Trophoblast cell (in vitro differentiated cells and primary cell): ENCODE results near the gene BCL2L1.

Source experiments
- DNase-seq, 2 donors: peaks; one replicate each; pipeline ENCODE4 v3.0.0-alpha.2; 2016
- H2AFZ ChIP-seq: 2 replicates; pipeline ENCODE4 v1.6.1; 2013; ENCODE audit warnings: low read length, moderate library complexity, mild to moderate bottlenecking; ENCODE audit not compliant: insufficient read depth, poor library complexity
- H2AK5ac ChIP-seq: 2 replicates; pipeline ENCODE4 v1.6.1; 2013; ENCODE audit warnings: mild to moderate bottlenecking, low read length
- H2BK120ac ChIP-seq: 2 replicates; pipeline ENCODE4 v1.6.1; 2013; ENCODE audit warnings: low read length, mild to moderate bottlenecking, moderate library complexity; ENCODE audit not compliant: insufficient read depth, poor library complexity
- H2BK12ac ChIP-seq: 2 replicates; pipeline ENCODE4 v1.6.1; 2013; ENCODE audit warnings: mild to moderate bottlenecking, low read length, moderate library complexity
- H2BK5ac ChIP-seq: 2 replicates; pipeline ENCODE4 v1.6.1; 2013; ENCODE audit warnings: low read length, low read depth, moderate library complexity, mild to moderate bottlenecking; ENCODE audit not compliant: poor library complexity
- H3K14ac ChIP-seq: 2 replicates; pipeline ENCODE4 v1.6.1; 2013; ENCODE audit warnings: mild to moderate bottlenecking, low read length
- H3K18ac ChIP-seq: 2 replicates; pipeline ENCODE4 v1.6.1; 2013; ENCODE audit warnings: mild to moderate bottlenecking, low read length
- H3K23ac ChIP-seq: 2 replicates; pipeline ENCODE4 v1.6.1; 2013; ENCODE audit warnings: low read length
- H3K27ac ChIP-seq: 2 replicates; pipeline ENCODE4 v1.5.1; 2013; ENCODE audit warnings: low read depth, mild to moderate bottlenecking, inconsistent platforms, low read length, moderate library complexity
- H3K27me3 ChIP-seq: 2 replicates; pipeline ENCODE4 v1.6.1; 2013; ENCODE audit warnings: inconsistent platforms, mild to moderate bottlenecking, low read length, moderate library complexity; ENCODE audit not compliant: insufficient read depth
- H3K36me3 ChIP-seq, 2 experiments: 1 replicate in 1 of 2; 2 replicates in 1 of 2; pipeline ENCODE4 v1.6.1; 2013; ENCODE audit warnings: low read length in 2 of 2, mild to moderate bottlenecking in 2 of 2, moderate library complexity in 1 of 2; ENCODE audit not compliant: insufficient read depth in 2 of 2, control insufficient read depth in 1 of 2
- H3K4ac ChIP-seq: 2 replicates; pipeline ENCODE4 v1.6.1; 2013; ENCODE audit warnings: low read depth, mild to moderate bottlenecking, low read length, moderate library complexity
- H3K4me1 ChIP-seq, 2 experiments: 1 replicate in 1 of 2; 2 replicates in 1 of 2; pipeline ENCODE4 v1.6.1; 2013; ENCODE audit warnings: low read length in 2 of 2, mild to moderate bottlenecking in 2 of 2, moderate library complexity in 1 of 2; ENCODE audit not compliant: insufficient read depth in 2 of 2, control insufficient read depth in 1 of 2
- H3K4me2 ChIP-seq: 2 replicates; pipeline ENCODE4 v1.6.1; 2013; ENCODE audit warnings: inconsistent platforms, mild to moderate bottlenecking, low read length, moderate library complexity
- H3K4me3 ChIP-seq: 2 replicates; pipeline ENCODE4 v1.5.1; 2013; ENCODE audit warnings: mild to moderate bottlenecking, low read depth, low read length, inconsistent platforms
- H3K79me1 ChIP-seq: one replicate; pipeline ENCODE4 v1.6.1; 2013; ENCODE audit warnings: low read length
- H3K79me2 ChIP-seq: 2 replicates; pipeline ENCODE4 v1.6.1; 2013; ENCODE audit warnings: low read length, mild to moderate bottlenecking; ENCODE audit not compliant: control insufficient read depth, insufficient read depth, poor library complexity
- H3K9ac ChIP-seq: 2 replicates; pipeline ENCODE4 v1.6.1; 2013; ENCODE audit warnings: mild to moderate bottlenecking, low read length
- H3K9me3 ChIP-seq: 2 replicates; pipeline ENCODE4 v1.6.1; 2013; ENCODE audit warnings: low read depth, mild to moderate bottlenecking, control low read depth, inconsistent platforms, low read length; ENCODE audit not compliant: insufficient read depth
- H4K12ac ChIP-seq: 2 replicates; pipeline ENCODE4 v1.6.1; 2013; ENCODE audit warnings: low read depth, mild to moderate bottlenecking, low read length, moderate library complexity
- H4K8ac ChIP-seq: 2 replicates; pipeline ENCODE4 v1.6.1; 2013; ENCODE audit warnings: low read depth, mild to moderate bottlenecking, low read length, moderate library complexity
- H4K91ac ChIP-seq: one replicate; pipeline ENCODE4 v1.6.1; 2013; ENCODE audit warnings: low read depth, mild to moderate bottlenecking, low read length, moderate library complexity
- WGBS: extraction: QIAGEN DNeasy Blood & Tissue Kit; methylation state at CpG from one replicate; pipeline ENCODE4 v1.1.7; 2013; ENCODE audit warnings: missing lambda C conversion rate; ENCODE audit not compliant: insufficient read length, insufficient coverage; ENCODE audit errors: extremely low coverage; 5-methylcytosine and 5-hydroxymethylcytosine counted together

Gene BCL2L1

GRCh38 chr20:31740208-31740607 lies 17.5 kb upstream of the BCL2L1 start:
- Histone ChIP-seq H4K8ac (no peak overlapping the region), H4K91ac (no peak overlapping the region), H2AFZ (no peak overlapping the region), H3K79me1 (peaks cover 10% of the 10 kb centered on the region), H2BK120ac (no peak overlapping the region), H3K4me2 (peak overlapping the region; percentile 86), H2BK12ac (no peak overlapping the region), H3K9ac (peak overlapping the region; percentile 83), H3K14ac (no peak overlapping the region), H3K18ac (no peak overlapping the region), H3K27ac (no peak overlapping the region), H3K27me3 (no peaks in the 10 kb centered on the region), H3K23ac (peak overlapping the region; percentile 44), H2BK5ac (no peak overlapping the region), H3K9me3 (no peaks in the 10 kb centered on the region), H4K12ac (no peak overlapping the region), H3K4me1 (peaks cover 2 to 4% of the 10 kb centered on the region in 2 experiments), H3K79me2 (peaks cover 19% of the 10 kb centered on the region), H3K4ac (peak overlapping the region; percentile 85), H2AK5ac (no peak overlapping the region), H3K36me3 (peaks cover 12 to 21% of the 10 kb centered on the region in 2 experiments), H3K4me3 (no peak overlapping the region)
- WGBS = no CpG with 5 or more reads among the region's 1 CpG
- no peak for DNase-seq

- Histone ChIP-seq H3K14ac (peak overlapping the region; percentile 95), H3K79me2 (peaks cover 19% of the 10 kb centered on the region), H2AK5ac (peak overlapping the region; percentile 20), H2BK120ac (peak overlapping the region; percentile 88), H3K4me3 (peak overlapping the region; percentile 92), H3K79me1 (peaks cover 10% of the 10 kb centered on the region), H2AFZ (peak overlapping the region; percentile 97), H3K36me3 (peaks cover 8 to 17% of the 10 kb centered on the region in 2 experiments), H3K23ac (no peak overlapping the region), H2BK5ac (peak overlapping the region; percentile 90), H3K18ac (peak overlapping the region; percentile 98), H3K9me3 (no peaks in the 10 kb centered on the region), H2BK12ac (no peak overlapping the region), H3K4ac (peak overlapping the region; percentile 84), H3K9ac (peak overlapping the region; percentile 81), H4K12ac (peak overlapping the region; percentile 97), H3K27ac (peak overlapping the region; percentile 73), H3K4me2 (peak overlapping the region; percentile 87), H3K27me3 (no peaks in the 10 kb centered on the region), H4K91ac (peak overlapping the region; percentile 94), H4K8ac (peak overlapping the region; percentile 83), H3K4me1 (peaks cover 2 to 4% of the 10 kb centered on the region in 2 experiments)
- no CpG with 5 or more reads among the region's 11 CpGs for WGBS
- no peak for DNase-seq
These were observed 16.9 kb upstream of the BCL2L1 start for GRCh38 chr20:31739550-31739977.

GRCh38 chr20:31738729-31739549 lies 16.3 kb upstream of the BCL2L1 start, which contains the start of gene TPX2:
TSS of gene TPX2 (plus strand) at chr20:31739290. CDS start at chr20:31757477, 18,187 bp downstream.
- peak within 1 kb of the TSS; percentile 92 for H3K4me3 ChIP-seq
- peak within 1 kb of the TSS; percentile 97 for H4K12ac ChIP-seq
- H2BK5ac ChIP-seq = peak within 1 kb of the TSS; percentile 90
- H4K91ac ChIP-seq = peak within 1 kb of the TSS; percentile 94
- no peaks in the 10 kb centered on the region for H3K9me3 ChIP-seq
- H4K8ac ChIP-seq = peak within 1 kb of the TSS; percentile 94
- DNase-seq = peak; percentile 98 to 99
- no peaks in the 10 kb centered on the region for H3K27me3 ChIP-seq
- H2AFZ ChIP-seq = peak within 1 kb of the TSS; percentile 97
- H3K14ac ChIP-seq = peak within 1 kb of the TSS; percentile 95
- peaks cover 10% of the 10 kb centered on the region for H3K79me1 ChIP-seq
- peak within 1 kb of the TSS; percentile 89 for H3K4me2 ChIP-seq
- peaks cover 2 to 4% of the 10 kb centered on the region in 2 experiments for H3K4me1 ChIP-seq
- H3K18ac ChIP-seq = peak within 1 kb of the TSS; percentile 98
- peaks cover 19% of the 10 kb centered on the region for H3K79me2 ChIP-seq
- H3K36me3 ChIP-seq = peaks cover 5 to 12% of the 10 kb centered on the region in 2 experiments
- H3K4ac ChIP-seq = peak within 1 kb of the TSS; percentile 85
- peak within 1 kb of the TSS; percentile 88 for H2BK120ac ChIP-seq
- no CpG with 5 or more reads among the region's 54 CpGs for WGBS
- peak within 1 kb of the TSS; percentile 20 for H2AK5ac ChIP-seq
- peak within 1 kb of the TSS; percentile 81 for H3K9ac ChIP-seq
- H2BK12ac ChIP-seq = no peak within 1 kb of the TSS
- H3K27ac ChIP-seq = peak within 1 kb of the TSS; percentile 73
- no peak within 1 kb of the TSS for H3K23ac ChIP-seq

GRCh38 chr20:31731321-31731717 lies 8.7 kb upstream of the BCL2L1 start:
- Histone ChIP-seq H3K4me3 (no peak overlapping the region), H2AFZ (no peak overlapping the region), H2AK5ac (no peak overlapping the region), H4K8ac (no peak overlapping the region), H2BK120ac (no peak overlapping the region), H2BK5ac (no peak overlapping the region), H3K18ac (no peak overlapping the region), H2BK12ac (no peak overlapping the region), H3K9me3 (no peaks in the 10 kb centered on the region), H3K27ac (no peak overlapping the region), H4K91ac (no peak overlapping the region), H3K14ac (no peak overlapping the region), H3K79me2 (no peaks in the 10 kb centered on the region), H3K36me3 (no peaks in the 10 kb centered on the region), H3K79me1 (no peaks in the 10 kb centered on the region), H3K9ac (no peak overlapping the region), H3K27me3 (no peaks in the 10 kb centered on the region), H3K23ac (no peak overlapping the region), H4K12ac (no peak overlapping the region), H3K4ac (no peak overlapping the region), H3K4me2 (no peak overlapping the region), H3K4me1 (no peaks in the 10 kb centered on the region)
- no peak for DNase-seq
- no CpG with 5 or more reads among the region's 6 CpGs for WGBS
